ENCODE data around the gene CASTOR1. TPM values are rescaled to one million over a fixed set of nuclear protein-coding genes. Genes with fewer than 3 reads are reported as not detected.

CASTOR1 gene
- polyA plus RNA-seq, 4 donors: 9.0 to 14.4 (median 11.9) TPM

DNA sequence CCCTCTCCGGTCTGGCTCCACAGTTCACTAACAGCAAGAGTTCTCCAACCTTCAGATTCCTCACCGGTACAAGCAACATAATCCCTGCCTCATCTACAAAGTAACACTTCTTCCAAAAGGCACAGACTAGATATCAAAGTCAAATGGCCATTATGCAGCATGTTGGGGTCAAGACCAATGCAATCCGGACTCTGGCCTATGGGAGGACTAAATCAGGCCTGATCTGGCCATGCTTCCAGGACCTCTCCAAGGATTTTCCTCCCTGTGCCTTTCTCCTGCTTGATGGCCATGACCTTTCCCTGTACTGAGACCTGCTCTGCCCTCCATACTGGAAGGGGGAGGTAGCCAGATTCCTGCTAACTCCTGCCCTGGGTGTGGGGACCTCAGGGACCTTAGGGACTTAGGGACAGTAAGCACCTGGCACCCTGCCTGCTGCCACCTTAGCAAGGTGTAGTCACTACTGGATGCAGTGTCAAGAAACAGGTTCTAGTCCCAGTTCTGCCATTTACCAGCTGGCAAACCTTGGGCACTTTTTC, 30.8 kb upstream of the CASTOR1 start:
- DNase-seq (ENCODE audit: low read depth in 4 of 4, low spot score in 3 of 4): no peak

DNA sequence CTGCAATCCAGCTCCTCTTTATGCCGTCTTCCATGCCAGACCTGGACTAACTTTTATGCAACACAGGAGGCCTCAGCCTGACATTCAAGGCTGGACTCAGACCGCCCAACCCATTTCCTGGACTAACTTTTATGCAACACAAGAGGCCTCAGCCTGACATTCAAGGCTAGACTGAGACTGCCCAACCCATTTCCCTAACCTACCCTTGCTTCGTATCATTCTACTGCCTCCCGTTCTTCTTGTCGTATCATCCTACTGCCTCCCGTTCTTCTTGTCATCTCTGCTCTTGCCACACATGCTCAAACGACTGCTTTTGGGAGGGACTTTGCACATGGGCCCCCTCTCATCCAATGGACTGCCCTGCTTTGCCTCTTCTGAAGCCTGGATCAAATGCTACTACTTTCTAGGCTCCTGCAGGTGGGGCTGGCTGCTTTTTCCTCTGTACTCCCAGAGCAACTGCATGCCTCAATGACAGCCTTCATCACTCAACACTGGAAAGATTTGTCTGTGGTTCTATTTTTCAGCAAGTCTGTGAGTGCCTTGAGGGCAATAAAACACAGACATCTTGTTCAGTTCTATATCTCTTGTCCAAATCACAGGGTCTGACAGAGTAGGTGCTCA, 29.6 kb upstream of the CASTOR1 start:
- DNase-seq (ENCODE audit: low read depth in 4 of 4, low spot score in 3 of 4): no peak

DNA sequence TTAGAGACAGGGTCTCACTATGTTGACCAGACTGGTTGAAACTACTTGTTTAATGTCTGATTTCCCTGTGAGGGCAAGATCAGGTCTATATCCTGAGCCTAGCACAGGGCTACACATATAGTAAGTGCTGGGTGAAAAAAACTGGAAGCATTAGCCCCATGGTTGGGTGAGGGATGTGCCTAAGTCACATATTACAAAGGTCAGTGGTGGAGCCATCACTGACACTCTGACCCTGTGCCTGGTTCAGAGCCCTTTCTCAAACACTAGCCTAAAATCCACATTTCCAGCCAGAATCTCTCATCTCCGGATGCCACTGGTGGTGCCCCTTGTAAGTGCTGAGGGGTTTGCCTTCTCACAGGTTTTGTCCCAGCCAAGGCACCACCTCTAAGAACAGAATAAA, 28.5 kb upstream of the CASTOR1 start:
- DNase-seq (ENCODE audit: low read depth in 4 of 4, low spot score in 3 of 4): no peak

DNA sequence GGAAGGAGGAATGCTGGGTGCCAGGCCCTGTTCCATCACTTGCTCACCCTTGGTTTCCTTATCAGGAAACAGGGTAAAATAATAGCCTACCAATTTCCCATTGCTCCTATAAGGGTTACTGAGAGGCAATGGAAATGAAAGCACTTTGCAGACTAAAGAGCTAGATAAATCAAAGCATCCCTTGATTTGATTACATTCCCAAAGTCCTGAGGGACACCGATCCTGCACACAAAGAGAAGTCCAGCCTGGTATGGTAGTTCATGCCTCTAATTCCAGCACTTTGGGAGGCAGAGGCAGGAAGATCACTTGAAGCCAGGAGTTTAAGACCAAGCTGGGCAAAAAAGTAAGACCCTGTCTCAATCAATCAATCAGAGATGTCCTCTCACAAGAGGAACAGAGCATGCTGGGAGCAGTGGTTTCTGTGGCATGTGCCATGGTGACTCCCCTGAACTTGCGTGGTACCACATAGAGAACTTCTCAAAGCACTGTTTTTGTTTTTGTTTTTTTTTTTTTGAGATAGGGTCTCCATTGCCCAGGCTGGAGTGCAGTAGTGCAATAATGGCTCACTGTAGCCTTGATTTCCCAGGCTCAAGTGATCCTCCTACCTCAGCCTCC, 26.8 kb upstream of the CASTOR1 start:
- no peak for DNase-seq (ENCODE audit: low read depth in 4 of 4, low spot score in 3 of 4)

DNA sequence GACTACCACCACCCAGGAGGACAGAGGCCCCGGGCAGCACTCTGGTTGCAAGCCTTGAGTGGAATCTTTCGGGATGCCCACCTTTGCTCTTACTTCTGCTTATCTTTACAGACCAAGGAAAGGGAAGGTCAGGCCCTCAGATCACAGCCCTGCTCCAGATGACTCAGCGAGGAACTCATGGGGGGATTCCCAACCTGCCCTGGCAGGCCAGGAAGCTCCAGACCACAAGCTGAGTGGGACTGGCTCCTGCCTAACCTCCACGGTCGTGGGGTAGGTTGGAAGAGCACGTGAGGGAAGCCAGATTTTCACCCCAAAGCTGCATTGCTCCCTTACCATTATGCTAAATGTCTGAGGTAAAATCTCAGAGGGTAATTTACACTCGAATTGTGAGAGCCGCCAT, 25.6 kb upstream of the CASTOR1 start:
- DNase-seq (ENCODE audit: low read depth in 4 of 4, low spot score in 3 of 4): no peak

DNA sequence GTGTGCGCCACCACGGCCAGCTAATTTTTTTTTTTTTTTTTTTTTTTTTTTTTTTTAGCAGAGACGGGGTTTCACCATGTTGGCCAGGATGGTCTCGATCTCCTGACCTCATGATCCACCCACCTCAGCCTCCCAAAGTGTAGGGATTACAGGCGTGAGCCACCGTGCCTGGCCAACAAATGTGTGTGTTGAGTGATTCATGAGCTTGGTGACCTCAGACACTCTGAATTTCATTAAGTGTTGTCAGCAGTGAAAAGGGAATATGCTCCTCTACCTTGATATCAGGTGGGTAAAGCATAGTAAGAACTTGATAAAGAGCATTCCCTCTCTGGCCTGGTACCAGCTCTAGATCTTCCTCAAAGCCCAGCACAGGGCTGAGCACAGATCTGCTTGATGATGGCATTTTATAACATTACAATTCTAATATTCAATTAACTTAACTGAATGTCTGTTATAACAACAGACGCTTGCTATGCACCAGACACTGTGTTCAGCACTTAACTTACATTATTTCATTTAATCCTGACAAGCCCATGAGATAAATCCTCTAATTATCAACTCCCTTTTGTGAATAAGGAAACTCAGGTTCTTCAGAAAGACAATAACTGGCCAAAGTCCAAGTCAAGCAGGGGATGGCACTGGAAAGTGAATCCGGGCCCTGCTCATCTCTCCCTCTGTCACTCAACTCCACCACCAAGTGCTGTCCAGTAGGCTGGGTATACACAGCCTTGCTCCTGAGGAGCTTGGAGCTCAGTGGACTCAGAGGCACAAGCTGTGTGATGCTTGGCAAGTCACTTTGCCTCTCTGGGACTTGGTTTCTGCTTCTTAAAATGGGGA, 24.4 kb upstream of the CASTOR1 start:
- DNase-seq (ENCODE audit: low read depth in 4 of 4, low spot score in 3 of 4): no peak

DNA sequence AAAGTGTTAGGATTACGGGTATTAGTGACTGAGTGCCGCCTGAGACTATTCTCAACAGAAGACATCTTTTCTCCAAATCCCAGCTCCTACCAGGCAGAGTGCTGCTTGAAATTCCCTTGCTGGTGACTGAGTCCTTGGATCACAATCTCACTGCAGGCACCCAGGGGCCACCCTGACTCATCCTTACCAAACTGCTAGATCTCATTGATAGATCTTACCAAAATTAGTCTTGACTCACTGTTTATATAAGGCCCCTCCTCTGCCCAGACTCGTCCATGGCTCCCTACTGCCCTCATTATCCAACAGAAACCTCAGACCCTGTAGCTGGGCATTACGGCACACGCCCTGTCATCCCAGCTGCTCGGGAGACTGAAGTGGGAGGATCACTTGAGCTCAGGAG, 22.7 kb upstream of the CASTOR1 start:
- no peak for DNase-seq (ENCODE audit: low read depth in 4 of 4, low spot score in 3 of 4)

DNA sequence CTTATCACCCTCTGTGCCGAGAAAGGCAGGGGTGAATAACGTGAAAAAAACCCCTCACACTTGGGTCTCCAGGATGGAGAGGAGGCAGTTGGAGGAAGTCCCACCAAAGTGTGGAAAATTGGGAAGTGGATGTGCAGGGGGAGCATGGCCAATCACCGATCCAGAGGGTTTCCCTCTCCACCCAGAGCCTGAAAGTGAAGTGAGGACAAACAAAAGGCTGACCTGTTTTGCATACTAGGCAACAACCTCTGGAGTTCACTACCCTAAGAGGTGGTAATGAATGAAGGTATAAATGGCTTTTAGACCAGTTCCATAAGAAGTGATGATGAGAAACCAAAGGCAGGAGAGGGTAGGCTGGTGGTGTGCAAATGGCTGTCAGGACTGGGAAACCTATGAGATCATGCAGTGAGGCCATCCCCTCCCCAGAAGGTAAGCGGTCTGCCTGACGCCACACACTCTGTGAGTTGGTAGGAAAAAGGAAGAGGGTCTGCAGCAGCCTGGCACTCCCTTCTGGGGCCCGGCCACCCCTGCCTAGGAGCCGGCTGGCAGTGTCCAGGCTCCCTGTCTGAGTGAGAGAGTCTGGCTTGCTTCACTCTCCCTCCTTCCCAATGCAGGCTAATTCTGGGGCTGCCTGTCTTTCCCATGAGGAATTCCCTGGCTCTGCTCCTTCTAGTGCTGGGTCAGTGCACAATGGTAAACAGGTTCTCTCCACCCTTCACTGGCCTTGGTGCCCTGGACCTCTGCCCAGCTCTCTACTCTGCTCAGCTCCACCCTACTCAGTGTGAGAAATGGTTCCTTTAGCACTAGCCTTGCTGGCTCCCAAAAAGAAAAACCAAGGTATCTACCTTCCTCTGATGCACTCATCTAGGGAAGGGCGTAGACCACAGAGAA, 21.8 kb upstream of the CASTOR1 start:
- DNase-seq (ENCODE audit: low read depth in 4 of 4, low spot score in 3 of 4): no peak

DNA sequence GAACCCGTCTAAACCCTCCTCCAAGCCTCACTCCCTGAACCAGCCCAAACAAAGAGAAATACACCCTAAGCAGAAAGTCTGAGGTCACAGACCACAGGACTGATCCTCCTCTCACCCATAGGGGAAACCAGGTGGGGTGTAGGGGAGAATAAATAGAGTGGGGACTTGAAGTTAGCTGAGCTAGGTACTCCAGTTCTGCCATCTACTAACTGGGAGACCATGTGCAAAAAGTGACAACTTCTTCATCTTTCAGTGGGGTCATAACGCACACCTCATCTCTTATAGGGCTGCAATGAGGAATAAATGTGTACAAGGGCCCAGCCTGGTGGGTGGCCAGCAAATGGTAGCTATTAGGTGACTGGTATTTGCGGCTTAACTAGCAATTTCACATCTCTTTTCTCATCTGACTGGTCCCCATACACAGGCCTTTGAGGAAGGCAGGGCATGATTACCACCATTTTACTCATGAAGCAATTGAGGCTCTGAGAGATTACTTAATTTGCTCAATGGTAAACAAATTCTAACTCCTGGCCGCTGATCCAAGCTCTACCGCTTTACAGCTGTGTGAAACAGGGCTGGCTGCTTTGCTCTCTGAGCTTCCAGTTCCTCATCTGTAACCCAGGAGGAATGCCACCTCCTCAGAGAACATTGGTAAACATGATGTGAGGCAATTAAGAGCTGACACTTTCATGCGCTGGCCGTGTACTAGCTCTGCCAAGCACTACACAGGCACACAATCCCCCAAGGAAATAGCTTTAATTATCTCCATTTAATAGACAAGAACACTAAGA, 20.8 kb upstream of the CASTOR1 start:
- DNase-seq (ENCODE audit: low read depth in 4 of 4, low spot score in 3 of 4): no peak

DNA sequence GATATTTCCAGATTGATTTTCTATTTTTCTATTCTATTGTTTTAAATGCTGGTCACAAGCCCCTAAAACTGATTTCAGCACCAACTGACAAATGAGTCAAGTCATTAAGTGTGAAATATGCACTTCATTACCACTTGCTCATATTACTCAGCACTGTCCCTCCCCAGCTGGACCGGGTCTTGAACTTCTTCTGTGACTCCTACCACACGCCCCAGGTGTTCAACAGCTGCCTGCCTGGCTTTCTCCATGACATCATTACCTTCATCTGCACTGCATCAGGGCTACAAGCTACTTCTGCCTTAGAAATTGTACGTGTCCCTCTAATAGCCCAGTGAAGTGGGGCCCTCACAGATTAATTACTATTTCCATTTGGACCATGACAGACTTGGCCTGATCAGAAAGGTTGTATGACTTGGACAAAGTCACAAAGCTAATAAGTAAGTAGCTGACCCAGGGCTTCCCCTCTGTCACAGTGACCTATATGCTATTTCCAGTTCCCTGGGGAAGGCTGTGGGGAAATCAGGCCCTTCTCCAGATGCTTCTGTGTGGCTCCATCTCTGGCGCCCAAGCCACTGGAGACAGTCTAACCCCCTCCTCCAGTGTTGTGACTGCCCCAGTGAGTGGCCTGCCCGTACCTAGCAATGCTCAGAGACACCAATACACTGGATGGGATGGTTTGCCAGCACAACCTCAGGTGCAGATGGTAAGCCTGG, 19.4 kb upstream of the CASTOR1 start:
- DNase-seq (ENCODE audit: low read depth in 4 of 4, low spot score in 3 of 4): no peak

DNA sequence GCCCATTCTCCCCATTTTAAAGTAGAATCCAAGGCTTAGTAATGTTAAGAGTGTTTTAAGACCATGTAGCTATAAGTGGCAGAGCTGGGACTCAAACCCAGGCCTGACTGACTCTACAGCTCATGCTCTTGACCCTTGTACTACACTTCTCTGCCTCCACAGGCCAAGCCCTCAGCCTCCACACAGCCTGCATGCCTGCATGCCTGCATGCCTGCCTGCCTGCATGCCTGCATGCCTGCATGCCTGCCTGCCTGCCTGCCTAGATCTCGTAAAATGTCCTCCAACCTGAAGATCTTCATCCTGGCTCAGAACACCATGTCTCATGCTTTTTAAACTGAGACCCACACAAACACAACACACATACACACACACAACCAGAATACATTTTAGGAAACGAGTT, 18.8 kb upstream of the CASTOR1 start:
- no peak for DNase-seq (ENCODE audit: low read depth in 4 of 4, low spot score in 3 of 4)

DNA sequence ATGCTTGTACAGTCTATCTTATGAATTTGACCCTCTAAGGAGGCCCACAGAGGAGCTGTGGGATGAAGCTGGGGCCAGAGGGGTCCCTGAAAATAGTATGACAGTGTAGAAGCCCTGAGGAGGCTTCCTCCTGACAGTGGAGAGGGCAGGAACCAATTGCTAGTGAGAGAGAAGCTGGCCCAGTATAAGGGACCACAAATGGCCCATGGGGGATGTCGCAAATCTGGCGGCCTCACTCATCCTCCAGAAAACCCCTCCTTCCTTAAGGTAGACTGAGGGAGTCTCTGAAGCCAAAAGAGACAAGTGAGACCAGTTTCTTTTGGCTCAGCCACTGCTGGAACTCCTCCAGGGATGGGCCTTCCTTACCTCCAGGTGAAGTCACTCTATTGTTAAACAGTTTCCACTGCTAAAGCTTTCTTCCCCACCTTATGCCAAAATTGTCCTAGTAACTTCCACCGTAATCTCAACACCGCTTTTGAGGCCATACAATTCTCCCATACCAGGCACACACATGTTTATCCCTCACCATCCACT, 17.8 kb upstream of the CASTOR1 start:
- DNase-seq (ENCODE audit: low read depth in 4 of 4, low spot score in 3 of 4): no peak

DNA sequence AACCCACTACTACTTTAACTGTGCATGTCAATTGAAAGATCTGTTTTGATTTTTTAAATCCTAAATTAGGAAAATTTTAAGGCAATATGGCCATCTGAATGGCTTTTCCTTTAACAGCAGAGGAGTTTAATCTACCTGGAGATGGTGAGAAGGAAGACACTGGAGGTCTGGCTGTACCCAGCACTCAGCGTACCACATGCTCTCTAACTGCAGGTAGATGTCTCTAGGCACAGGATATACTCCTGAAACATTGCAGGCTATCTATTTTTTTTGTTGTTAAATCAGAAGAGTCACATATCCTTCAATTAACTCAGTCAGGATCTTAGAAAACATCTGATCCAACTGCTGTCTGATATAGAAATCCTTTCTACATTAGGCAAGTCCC, 17.3 kb upstream of the CASTOR1 start:
- DNase-seq (ENCODE audit: low read depth in 4 of 4, low spot score in 3 of 4): no peak

DNA sequence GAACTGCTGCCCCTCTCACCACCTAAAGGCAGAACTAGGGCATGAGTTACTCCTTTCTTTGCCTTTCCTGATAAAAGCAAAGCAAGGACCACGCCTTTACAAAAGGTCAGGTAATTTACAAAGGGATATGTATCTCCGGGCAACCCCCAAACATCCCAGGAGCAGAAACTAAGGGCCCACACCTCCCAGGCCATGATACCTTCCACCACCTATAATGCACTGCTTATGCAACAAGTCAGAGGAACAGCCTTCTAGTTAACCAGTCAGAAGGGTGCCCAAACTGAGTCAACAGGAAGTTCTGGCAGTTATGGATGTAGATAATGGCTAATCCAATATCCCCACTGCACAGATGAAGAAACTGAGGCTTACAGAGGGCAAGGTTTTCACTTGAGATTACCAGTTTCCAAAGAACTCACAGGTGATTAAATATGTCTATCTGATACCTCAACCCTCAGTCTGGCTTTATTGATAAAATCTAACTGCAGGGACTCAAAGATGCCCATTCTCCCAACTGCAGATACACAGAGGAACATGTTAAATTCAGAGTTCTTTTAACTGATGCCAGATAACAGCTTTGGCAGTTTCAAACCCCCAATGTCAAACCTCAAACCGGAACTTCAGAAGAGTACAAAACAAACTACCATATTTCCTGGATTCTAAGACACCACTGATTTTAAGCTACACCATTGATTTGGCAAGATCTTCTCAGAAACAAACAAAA, 16.8 kb upstream of the CASTOR1 start:
- DNase-seq (ENCODE audit: low read depth in 4 of 4, low spot score in 3 of 4): no peak

DNA sequence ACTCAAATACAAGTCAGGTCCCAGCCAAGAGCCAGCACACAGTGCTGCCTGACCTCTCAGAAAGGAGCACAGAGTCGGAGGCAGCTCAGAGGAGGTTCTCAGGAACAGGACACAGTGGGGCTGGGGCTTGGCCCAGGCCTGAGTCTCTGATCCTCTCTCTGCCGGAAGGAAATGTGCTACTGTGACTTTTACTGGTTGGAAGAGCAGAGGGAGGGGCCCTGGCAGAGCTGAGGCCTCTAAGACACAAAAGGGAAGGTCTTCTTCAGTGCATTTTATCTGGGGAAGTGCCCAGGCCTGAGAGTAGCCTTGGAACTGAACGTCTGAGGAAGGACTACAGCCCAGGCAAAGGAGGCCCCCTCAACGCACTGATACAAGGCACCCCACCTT, 16.2 kb upstream of the CASTOR1 start:
- DNase-seq (ENCODE audit: low read depth in 4 of 4, low spot score in 3 of 4): no peak

DNA sequence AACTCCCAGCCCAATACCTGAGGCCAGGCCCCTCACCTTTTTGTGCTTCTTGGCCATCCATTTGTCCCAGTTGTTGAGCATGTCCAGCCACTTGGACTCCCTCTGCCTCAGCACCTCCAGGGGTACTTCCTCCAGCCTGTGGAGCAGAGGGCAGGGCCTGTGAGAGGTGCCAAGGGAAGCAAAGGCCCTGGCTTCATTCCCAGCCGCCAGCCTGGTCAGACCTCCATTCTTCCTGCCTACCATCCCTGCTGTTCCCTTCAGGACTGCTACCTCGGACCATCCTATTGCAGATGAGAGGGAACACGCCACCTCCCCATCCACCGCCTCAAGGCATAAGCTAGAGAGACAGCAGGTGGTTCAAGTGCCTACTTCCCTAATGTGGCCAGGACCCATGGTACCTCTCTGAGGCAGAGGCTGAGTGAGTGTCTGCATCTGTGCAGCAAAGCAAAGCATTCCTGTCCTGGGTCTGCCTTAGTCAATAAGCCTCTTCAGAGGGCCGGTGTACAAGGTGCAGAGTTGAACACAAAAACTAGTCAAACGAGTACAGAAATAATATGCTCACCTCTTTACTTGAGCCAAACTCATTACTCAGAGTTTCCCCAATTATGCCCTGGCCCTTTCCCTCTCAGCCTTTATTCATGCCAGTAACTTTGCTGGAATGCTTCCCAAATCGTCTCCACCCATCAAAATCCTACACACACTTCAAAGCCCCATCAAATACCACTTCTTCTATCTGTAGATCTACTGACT, 15.4 kb upstream of the CASTOR1 start:
- no peak for DNase-seq (ENCODE audit: low read depth in 4 of 4, low spot score in 3 of 4)

DNA sequence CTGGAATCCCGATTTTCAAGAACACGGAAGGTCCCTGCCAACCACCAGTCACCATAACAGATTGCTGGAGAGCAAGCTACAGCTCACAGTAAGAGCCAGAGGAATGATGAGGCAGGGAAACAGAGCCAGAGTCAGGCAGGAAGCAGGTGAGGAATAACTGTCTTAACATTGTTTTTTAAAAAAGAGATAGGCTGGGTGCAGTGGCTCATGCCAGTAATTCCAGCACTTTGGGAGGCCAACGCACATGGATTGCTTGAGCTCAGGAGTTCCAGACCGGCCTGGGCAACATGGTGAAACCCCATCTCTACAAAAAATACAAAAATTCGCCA, 13.5 kb upstream of the CASTOR1 start:
- no peak for DNase-seq (ENCODE audit: low read depth in 4 of 4, low spot score in 3 of 4)
